Loucy (cell line): Measurements from ENCODE around the gene FARS2.

Experiments used
- H2AFZ ChIP-seq: fragments of 200-600 bp; sonication (generic); 2 replicates; pipeline ENCODE4 v1.6.0; 2016; ENCODE audit warnings: antibody characterized with exemption, mild to moderate bottlenecking, low read length, moderate library complexity
- H3F3A ChIP-seq: fragments of 200-600 bp; 2 replicates; pipeline ENCODE4 v1.6.0; 2016; ENCODE audit warnings: antibody characterized with exemption, low read depth, mild to moderate bottlenecking
- H3K27me3 ChIP-seq: fragments of 200-600 bp; sonication (generic); 2 replicates; pipeline ENCODE4 v1.6.1; 2014; ENCODE audit warnings: low read length, mild to moderate bottlenecking; ENCODE audit not compliant: insufficient read depth, poor library complexity, severe bottlenecking
- H3K36me3 ChIP-seq: fragments of 200-600 bp; sonication (generic); 2 replicates; pipeline ENCODE4 v1.6.1; 2016; ENCODE audit warnings: low read length; ENCODE audit not compliant: insufficient read depth
- H3K4me1 ChIP-seq: fragments of 200-600 bp; sonication (generic); 2 replicates; pipeline ENCODE4 v1.5.1; 2014; ENCODE audit warnings: low read length, mild to moderate bottlenecking; ENCODE audit not compliant: insufficient read depth, poor library complexity, severe bottlenecking
- H3K4me2 ChIP-seq: fragments of 200-600 bp; sonication (generic); 2 replicates; pipeline ENCODE4 v1.6.0; 2014; ENCODE audit warnings: antibody characterized with exemption, low read length, low read depth, mild to moderate bottlenecking; ENCODE audit not compliant: poor library complexity, severe bottlenecking
- H3K4me3 ChIP-seq: fragments of 200-600 bp; sonication (generic); 2 replicates; pipeline ENCODE4 v1.5.1; 2014; ENCODE audit warnings: low read length, mild to moderate bottlenecking, mixed read lengths; ENCODE audit not compliant: poor library complexity, severe bottlenecking
- H3K79me2 ChIP-seq: fragments of 200-600 bp; sonication (generic); 2 replicates; pipeline ENCODE4 v1.6.1; 2014; ENCODE audit warnings: low read length; ENCODE audit not compliant: insufficient read depth
- H3K9ac ChIP-seq: fragments of 200-600 bp; sonication (generic); 2 replicates; pipeline ENCODE4 v1.6.0; 2014; ENCODE audit warnings: mild to moderate bottlenecking, low read depth, low read length, moderate library complexity; ENCODE audit not compliant: poor library complexity, severe bottlenecking
- H3K9me2 ChIP-seq: fragments of 200-600 bp; sonication (generic); replicated peaks from 2 replicates; pipeline ENCODE4 v1.6.1; 2016; ENCODE audit warnings: low read depth, low read length, mixed read lengths
- H3K9me3 ChIP-seq: fragments of 200-600 bp; sonication (generic); 2 replicates; pipeline ENCODE4 v1.6.1; 2014; ENCODE audit warnings: mild to moderate bottlenecking, antibody characterized with exemption, low read length, low read depth; ENCODE audit not compliant: insufficient read depth
- H4K20me1 ChIP-seq: fragments of 200-600 bp; sonication (generic); 2 replicates; pipeline ENCODE4 v1.6.0; 2014; ENCODE audit warnings: antibody characterized with exemption, low read length, mild to moderate bottlenecking; ENCODE audit not compliant: insufficient read depth, poor library complexity, severe bottlenecking
- EZH2phosphoT487 ChIP-seq: fragments of 200-600 bp; IDR thresholded peaks from 2 replicates; pipeline ENCODE4 v1.6.1; 2018; ENCODE audit warnings: antibody characterized with exemption, mild to moderate bottlenecking, moderate library complexity, borderline replicate concordance
- TF ChIP-seq, protein P1 (sequence below): fragments of 200-600 bp; sonication (generic); conservative IDR thresholded peaks from 2 replicates; pipeline ENCODE4 v1.5.1; 2014; ENCODE audit warnings: mild to moderate bottlenecking, antibody characterized with exemption, low read length

FARS2 gene

DNA sequence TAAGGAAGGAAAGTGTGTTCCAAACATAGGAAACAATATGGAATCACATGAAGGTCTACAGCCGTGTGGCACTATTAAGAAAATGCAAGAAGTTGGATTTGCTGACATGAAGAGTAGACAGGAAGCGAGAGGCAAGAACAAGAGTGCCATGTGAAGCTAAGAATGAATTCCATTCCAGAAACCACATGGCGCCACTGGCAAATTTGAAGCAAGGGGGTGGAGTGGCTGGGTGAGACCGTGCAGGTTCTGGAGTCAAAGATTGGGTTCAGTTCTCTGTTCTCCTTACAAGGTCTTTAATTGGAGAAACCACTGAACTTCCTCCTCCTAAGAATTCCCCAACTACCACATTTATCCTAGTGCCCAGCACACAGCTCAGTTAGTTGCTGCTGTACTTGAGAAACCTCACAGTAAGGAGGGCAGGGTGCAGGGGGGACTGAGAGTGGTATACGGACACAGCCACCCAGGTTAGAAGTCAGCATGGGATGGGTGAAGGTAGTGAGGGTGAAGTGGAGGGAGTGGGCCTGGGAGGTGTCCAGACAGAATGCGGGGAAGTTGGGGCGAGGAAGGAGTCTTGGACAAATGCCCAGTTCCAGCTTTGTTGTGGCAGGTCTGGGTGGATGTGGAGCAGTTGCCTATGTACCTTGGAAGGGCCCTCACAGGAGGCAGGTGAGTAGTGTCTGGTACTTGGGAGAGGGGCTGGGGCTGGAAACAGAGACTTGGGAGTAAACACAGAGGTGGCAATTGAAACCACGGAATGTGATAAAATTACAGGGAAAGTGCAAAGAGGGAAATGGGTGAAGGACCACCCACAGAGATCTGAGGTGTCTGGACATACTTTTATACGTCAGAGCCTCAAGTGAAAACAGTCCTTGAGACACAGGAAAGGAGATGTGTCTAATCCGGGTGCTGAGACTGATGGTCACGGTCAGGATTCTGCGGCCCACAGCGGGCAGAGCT, 14.9 kb upstream of the FARS2 start:
- H2AFZ ChIP-seq, result no peak overlapping the region
- no peaks in the 10 kb centered on the region for H3K9me2 ChIP-seq
- H3F3A ChIP-seq, result no peaks in the 10 kb centered on the region
- H3K9me3 ChIP-seq, result no peaks in the 10 kb centered on the region
- no peaks in the 10 kb centered on the region for H4K20me1 ChIP-seq
- H3K4me2 ChIP-seq, result no peak overlapping the region
- no peak overlapping the region for H3K9ac ChIP-seq
- H3K27me3 ChIP-seq, result no peaks in the 10 kb centered on the region
- H3K79me2 ChIP-seq, result no peaks in the 10 kb centered on the region
- no peaks in the 10 kb centered on the region for H3K36me3 ChIP-seq
- H3K4me3 ChIP-seq, result no peak overlapping the region
- no peaks in the 10 kb centered on the region for H3K4me1 ChIP-seq
- no peak for TF ChIP-seq EZH2phosphoT487
- TF ChIP-seq, protein P1, sequence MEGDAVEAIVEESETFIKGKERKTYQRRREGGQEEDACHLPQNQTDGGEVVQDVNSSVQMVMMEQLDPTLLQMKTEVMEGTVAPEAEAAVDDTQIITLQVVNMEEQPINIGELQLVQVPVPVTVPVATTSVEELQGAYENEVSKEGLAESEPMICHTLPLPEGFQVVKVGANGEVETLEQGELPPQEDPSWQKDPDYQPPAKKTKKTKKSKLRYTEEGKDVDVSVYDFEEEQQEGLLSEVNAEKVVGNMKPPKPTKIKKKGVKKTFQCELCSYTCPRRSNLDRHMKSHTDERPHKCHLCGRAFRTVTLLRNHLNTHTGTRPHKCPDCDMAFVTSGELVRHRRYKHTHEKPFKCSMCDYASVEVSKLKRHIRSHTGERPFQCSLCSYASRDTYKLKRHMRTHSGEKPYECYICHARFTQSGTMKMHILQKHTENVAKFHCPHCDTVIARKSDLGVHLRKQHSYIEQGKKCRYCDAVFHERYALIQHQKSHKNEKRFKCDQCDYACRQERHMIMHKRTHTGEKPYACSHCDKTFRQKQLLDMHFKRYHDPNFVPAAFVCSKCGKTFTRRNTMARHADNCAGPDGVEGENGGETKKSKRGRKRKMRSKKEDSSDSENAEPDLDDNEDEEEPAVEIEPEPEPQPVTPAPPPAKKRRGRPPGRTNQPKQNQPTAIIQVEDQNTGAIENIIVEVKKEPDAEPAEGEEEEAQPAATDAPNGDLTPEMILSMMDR, result no peak

DNA sequence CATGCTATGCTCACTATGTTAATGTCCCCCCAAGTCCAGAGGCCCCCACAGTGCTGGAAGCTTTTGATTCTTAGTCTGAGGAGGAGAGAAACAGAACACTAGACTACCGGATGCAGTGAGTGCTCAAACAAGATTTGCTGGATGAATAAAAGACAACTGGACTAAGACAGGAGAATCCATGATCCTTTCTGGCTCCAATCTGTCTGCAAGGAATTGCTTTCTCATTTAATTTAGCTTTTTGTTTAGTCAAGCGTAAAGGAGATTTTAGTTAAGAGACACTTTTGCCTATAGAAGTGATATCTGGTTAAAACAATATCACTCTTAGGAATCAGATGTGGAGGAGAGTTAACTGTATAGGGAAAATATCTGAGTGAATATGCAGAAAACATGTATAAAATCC, 14.1 kb upstream of the FARS2 start:
- H3K36me3 ChIP-seq, result no peaks in the 10 kb centered on the region
- H3K9me3 ChIP-seq, result no peaks in the 10 kb centered on the region
- H3K4me2 ChIP-seq, result no peak overlapping the region
- H3K9me2 ChIP-seq, result no peaks in the 10 kb centered on the region
- no peaks in the 10 kb centered on the region for H4K20me1 ChIP-seq
- no peak overlapping the region for H3K4me3 ChIP-seq
- H3K4me1 ChIP-seq, result no peaks in the 10 kb centered on the region
- H3K79me2 ChIP-seq, result no peaks in the 10 kb centered on the region
- TF ChIP-seq, protein P1, result no peak
- TF ChIP-seq EZH2phosphoT487, result no peak
- H3F3A ChIP-seq, result no peaks in the 10 kb centered on the region
- no peaks in the 10 kb centered on the region for H3K27me3 ChIP-seq
- H2AFZ ChIP-seq, result no peak overlapping the region
- no peak overlapping the region for H3K9ac ChIP-seq

DNA sequence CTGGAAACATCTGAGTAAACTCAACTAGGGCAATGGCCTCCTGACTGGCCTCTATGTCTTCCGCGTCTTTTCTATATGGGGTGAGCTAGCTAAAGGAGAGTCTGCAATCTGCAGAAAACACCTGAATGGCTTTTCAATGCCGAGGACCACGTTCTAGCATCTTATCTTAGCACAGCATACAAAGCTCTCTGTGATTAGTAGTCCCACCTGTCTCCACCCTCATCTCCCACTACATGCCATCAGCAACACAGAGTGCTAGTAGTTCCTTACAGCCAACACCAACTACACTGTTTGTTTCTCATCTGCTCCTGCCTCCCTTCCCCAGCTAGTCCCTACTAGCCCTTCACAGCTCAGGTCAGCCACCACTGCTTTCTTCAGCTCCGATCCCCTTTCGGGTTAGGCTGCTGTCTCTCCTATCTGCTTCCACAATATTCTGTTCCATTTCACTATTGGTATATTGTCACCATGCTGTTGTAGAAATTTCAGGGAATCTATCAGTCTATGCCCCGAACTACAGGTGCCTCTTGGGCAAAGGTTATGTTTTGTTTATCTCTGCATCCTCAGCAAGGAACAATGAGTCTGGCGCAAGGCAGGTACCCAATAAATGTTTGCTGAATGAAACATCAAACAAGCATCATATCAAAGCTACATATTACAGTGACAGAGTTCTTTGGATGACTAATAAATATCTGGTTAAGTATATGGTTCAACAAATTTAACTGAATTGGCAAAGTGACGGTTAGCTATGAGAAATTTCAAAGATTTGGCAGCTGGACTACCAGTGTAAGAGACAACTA, 12.8 kb upstream of the FARS2 start:
- Histone ChIP-seq H4K20me1 (no peaks in the 10 kb centered on the region), H3F3A (no peaks in the 10 kb centered on the region), H3K4me2 (no peak overlapping the region), H3K27me3 (no peaks in the 10 kb centered on the region), H3K36me3 (no peaks in the 10 kb centered on the region), H3K4me3 (no peak overlapping the region), H3K9ac (no peak overlapping the region), H3K79me2 (no peaks in the 10 kb centered on the region), H3K4me1 (no peaks in the 10 kb centered on the region), H3K9me2 (no peaks in the 10 kb centered on the region), H3K9me3 (no peaks in the 10 kb centered on the region), H2AFZ (no peak overlapping the region)
- TF ChIP-seq, protein P1, result no peak
- no peak for TF ChIP-seq EZH2phosphoT487
